ENCODE measurements around the gene PPP1R14B. TPM values are rescaled to one million over a fixed set of nuclear protein-coding genes. Genes with fewer than 3 reads are reported as not detected.

Gene PPP1R14B
- total and polyA plus RNA-seq, 7 donors: 129 to 522 (median 236) TPM

GRCh38 chr11:64285885-64286800 lies 39.4 kb upstream of the PPP1R14B start:
- TF ChIP-seq CTCF (IDR thresholded peaks at IDR 0.05): no peak
- peak in 3 of 4 donors; percentile 20 to 61 (median 29) for ATAC-seq
- Histone ChIP-seq H3K36me3 (ENCODE audit: insufficient read depth in 1 of 2, low read depth in 1 of 2) (peaks cover 0 to 18% of the 10 kb centered on the region in 2 donors), H3K9me3 (no peaks in the 10 kb centered on the region), H3K4me3 (peak overlapping the region; percentile 79), H3K4me1 (peaks cover 25% of the 10 kb centered on the region), H3K27me3 (ENCODE audit: insufficient read depth in 3 of 3, low read length in 2 of 3) (peaks cover 0 to 7% (median 0%) of the 10 kb centered on the region in 3 donors), H3K27ac (peak overlapping the region; percentile 93)
- DNase-seq: peak in 1 of 2 donors; percentile 69
- 18 to 37% (median 27%) methylated on average over 23 to 40 of the region's 40 CpGs for WGBS, 3 donors
- intact Hi-C loops (cut with DNase I): loop anchor here (2.0 kb wide), 2 partner anchors 15 to 57 kb away; no protein-coding TSS in a partner anchor

DNA sequence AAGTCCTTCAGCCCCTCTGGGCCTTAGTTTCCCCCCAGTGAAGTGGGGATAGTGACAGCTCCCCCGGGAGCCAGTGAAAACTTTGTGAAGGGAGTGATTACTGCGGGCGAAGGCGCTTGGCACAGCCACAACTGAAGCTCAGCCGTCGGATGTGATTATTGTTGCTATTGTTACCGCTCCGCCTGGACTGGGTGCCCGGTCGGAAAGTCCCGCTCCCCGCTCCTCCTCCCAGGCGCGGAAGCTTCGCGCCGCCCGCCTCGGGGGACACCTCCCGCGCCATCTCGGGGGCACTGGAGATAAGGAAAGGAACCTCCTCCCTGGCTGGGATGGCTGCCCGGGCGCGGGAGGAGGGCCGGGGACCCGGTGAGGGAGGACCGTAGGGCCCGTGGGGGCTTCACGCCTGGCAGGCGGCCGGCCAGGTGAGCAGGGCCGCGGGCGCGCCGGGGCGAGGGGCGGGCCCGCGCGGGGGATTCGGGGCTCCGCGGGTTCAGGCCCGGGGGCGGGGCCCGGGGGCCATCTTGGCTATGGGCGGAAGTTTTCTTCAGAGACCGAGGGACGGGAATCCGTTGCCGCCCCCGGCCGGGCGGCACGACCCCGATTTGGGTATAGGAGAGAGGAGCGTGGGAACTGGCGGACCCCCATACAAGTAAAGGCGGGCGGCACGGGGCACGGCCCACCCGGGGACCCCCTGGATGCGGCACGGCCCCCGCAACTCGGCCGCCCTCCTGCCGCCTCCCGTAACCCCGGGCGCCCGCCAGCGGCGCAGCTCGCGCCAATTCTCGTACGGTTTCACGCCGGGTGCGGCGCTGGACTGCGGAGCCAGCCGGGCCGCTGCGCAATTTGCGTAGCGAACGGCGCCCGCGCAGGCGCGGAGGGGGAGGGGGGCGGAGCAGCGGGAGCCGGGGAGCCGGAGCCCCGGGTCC lies 38.5 kb upstream of the PPP1R14B start, which contains the start of gene GPR137:
Gene GPR137, plus strand, starts transcription at position 887 of the 923 bp plus-strand sequence. CDS start 677 bp downstream, outside the sequence.
- peak; percentile 87 to 92 for DNase-seq
- 0 to 1% (median 1%) methylated on average over 47 to 102 of the region's 102 CpGs for WGBS, 3 donors
- Histone ChIP-seq H3K9me3 (no peaks in the 10 kb centered on the region), H3K36me3 (ENCODE audit: insufficient read depth in 1 of 2, low read depth in 1 of 2) (peaks cover 0 to 19% of the 10 kb centered on the region in 2 donors), H3K4me1 (peaks cover 25% of the 10 kb centered on the region), H3K4me3 (peak within 1 kb of the TSS; percentile 79), H3K27ac (peak within 1 kb of the TSS; percentile 93), H3K27me3 (ENCODE audit: insufficient read depth in 3 of 3, low read length in 2 of 3) (no peaks in the 10 kb centered on the region)
- intact Hi-C loops (cut with DNase I): loop anchor here (2.0 kb wide), 2 partner anchors 14 to 58 kb away; no protein-coding TSS in a partner anchor
- ATAC-seq: peak; percentile 68 to 76 (median 76)
- TF ChIP-seq CTCF (IDR thresholded peaks at IDR 0.05): no peak

DNA sequence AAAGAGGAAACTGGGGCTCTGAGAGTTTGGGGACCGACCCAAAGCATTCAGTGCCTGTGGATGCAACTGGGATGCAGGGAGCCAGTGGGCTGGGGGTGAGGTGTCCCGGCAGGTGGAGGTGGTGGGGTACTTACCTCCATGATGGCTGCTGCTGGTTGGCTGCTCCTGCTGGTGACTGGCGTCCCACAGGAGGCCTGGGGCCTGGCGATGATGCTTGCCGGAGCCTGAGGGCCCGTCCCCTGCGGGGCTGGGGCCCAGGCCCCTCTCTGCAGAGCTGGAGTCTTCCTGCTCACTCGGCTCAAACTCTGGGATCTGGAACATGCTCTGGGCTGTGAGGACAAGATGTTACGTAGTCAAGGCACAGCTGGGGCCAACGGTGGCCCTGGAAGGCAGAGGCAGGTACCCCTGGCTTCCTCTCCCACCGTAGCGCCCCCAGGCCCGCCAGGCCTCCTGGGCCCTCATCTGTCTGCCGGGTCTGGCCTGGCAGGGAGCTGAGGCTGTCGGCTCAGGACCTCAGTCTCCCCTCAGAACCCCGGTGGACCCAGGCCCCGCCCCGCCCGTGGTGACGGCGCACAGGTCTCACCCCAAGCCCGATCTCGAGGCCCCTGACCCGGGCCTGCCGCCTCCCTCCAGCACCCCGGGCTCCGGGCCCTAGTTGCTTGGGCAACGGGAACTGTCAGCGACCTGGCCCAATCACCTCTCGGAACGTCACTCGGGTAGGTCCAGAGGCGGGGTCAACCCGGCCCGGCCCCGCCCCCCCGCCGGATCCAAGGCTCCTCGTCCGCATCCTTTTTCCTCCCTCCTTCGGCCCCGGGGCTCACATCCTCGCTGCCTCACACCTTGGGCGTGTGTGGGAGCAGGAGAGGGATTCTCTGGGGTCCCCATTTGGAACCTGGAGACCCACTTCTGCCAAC lies 37.6 kb upstream of the PPP1R14B start, which contains the start of gene BAD:
Gene BAD, minus strand, starts transcription at position 618 of the 914 bp plus-strand sequence. Its CDS starts 297 bp downstream, at position 321.
- H3K36me3 ChIP-seq (ENCODE audit: insufficient read depth in 1 of 2, low read depth in 1 of 2): peaks cover 0 to 19% of the 10 kb centered on the region in 2 donors
- intact Hi-C loops (cut with DNase I): loop anchor here (2.0 kb wide), 2 partner anchors 14 to 58 kb away; no protein-coding TSS in a partner anchor
- 2 to 3% (median 3%) methylated on average over 41 to 44 of the region's 44 CpGs for WGBS, 3 donors

More for the DNA sequence above, 37.6 kb upstream of the PPP1R14B start, which contains the start of gene BAD:
- ATAC-seq: peak; percentile 87 to 93 (median 91)
- peak within 1 kb of the TSS; percentile 79 for H3K4me3 ChIP-seq
- H3K9me3 ChIP-seq: no peaks in the 10 kb centered on the region
- DNase-seq: peak; percentile 95 to 97
- TF ChIP-seq CTCF (IDR thresholded peaks at IDR 0.05): no peak
- no peaks in the 10 kb centered on the region for H3K27me3 ChIP-seq (ENCODE audit: insufficient read depth in 3 of 3, low read length in 2 of 3)
- peak within 1 kb of the TSS; percentile 93 for H3K27ac ChIP-seq
- H3K4me1 ChIP-seq: peaks cover 25% of the 10 kb centered on the region

All from psoas muscle (tissue), 8 donors.